ENCODE measurements around the gene DAD1. TPM values are rescaled to one million over a fixed set of nuclear protein-coding genes. Genes with fewer than 3 reads are reported as not detected.

DAD1 gene
- total RNA-seq, 5 donors from 2014 or later (not counting 1 experiment from before 2014, with no cell fraction given) = 80.9 to 127 (median 113) TPM

GRCh38 chr14:22561661-22562579 is 27.1 kb downstream of the DAD1 start:
- Histone ChIP-seq H3K4me3 (ENCODE audit: control insufficient read depth in 1 of 2, extremely low read depth in 1 of 2, low read length in 1 of 2) (peak overlapping the region; percentile 17 to 49), H3K27ac (ENCODE audit: low read length) (peak overlapping the region; percentile 99), H3K9me3 (no peaks in the 10 kb centered on the region), H3K4me1 (ENCODE audit: control insufficient read depth in 1 of 2, extremely low read depth in 1 of 2, insufficient read depth in 2 of 2, low read length in 2 of 2) (peaks cover 83 to 97% of the 10 kb centered on the region in 2 experiments), H3K27me3 (replicated peaks in 1 of 2; ENCODE audit: control insufficient read depth in 2 of 2, extremely low read depth in 1 of 2, insufficient read depth in 2 of 2, low read length in 1 of 2) (no peaks in the 10 kb centered on the region), H3K36me3 (ENCODE audit: control insufficient read depth in 2 of 2, extremely low read depth in 1 of 2, insufficient read depth in 1 of 2, low read length in 1 of 2) (no peaks in the 10 kb centered on the region)
- DNase-seq (peak in 34 of 35 experiments; percentile 59 to 91 (median 78)), ATAC-seq (replicated peaks in 1 of 4) (peak; percentile 62 to 73 (median 67))
- Mint-ChIP-seq H3K27me3 (no peaks in the 10 kb centered on the region), H3K4me1 (peaks cover 96 to 100% (median 98%) of the 10 kb centered on the region in 3 donors), H3K9me3 (no peaks in the 10 kb centered on the region), H3K4me3 (peak overlapping the region; percentile 46 to 65 (median 64)), H3K27ac (peak overlapping the region; percentile 98 to 99), H3K36me3 (peaks cover 18% of the 10 kb centered on the region)
- ChIA-PET CTCF (interaction anchor here (0.6 to 4.9 kb wide), 13 partner anchors 8 to 639 kb away, joined by 3 to 176 read pairs (median 3); partner anchors contain the start of genes ACIN1 (in 1 of the 2), C14orf119 (in 1 of the 2), DAD1 (in 1 of the 2) and RBM23 (in 1 of the 2)), POLR2A (interaction anchor here (0.6 to 1.1 kb wide), 5 partner anchors 8 to 38 kb away, joined by 3 to 4 read pairs (median 3); no protein-coding TSS in a partner anchor)
- WGBS (ENCODE audit: insufficient coverage) = 0% methylated on average over 2 of the region's 11 CpGs

DNA sequence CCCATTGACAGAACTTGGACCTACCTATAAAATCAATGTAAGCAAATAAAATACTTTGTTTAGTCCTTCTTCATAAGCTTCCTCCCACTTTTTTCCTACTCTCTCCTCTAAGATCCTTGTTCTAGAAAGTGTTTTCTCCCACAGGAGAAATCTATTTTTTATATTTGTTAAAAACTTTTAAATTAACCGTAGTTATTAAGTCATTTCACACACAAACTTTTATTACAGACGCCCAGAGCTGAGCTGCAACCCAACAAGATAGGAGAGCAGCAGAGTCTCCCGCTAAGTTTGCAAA is 27.7 kb downstream of the DAD1 start:
- Histone ChIP-seq H3K27ac (ENCODE audit: low read length) (peak overlapping the region; percentile 99), H3K36me3 (ENCODE audit: control insufficient read depth in 2 of 2, extremely low read depth in 1 of 2, insufficient read depth in 1 of 2, low read length in 1 of 2) (no peaks in the 10 kb centered on the region), H3K9me3 (no peaks in the 10 kb centered on the region), H3K4me1 (ENCODE audit: control insufficient read depth in 1 of 2, extremely low read depth in 1 of 2, insufficient read depth in 2 of 2, low read length in 2 of 2) (peaks cover 78 to 100% of the 10 kb centered on the region in 2 experiments), H3K4me3 (ENCODE audit: control insufficient read depth in 1 of 2, extremely low read depth in 1 of 2, low read length in 1 of 2) (peak overlapping the region in 1 of 2 donors; percentile 17), H3K27me3 (replicated peaks in 1 of 2; ENCODE audit: control insufficient read depth in 2 of 2, extremely low read depth in 1 of 2, insufficient read depth in 2 of 2, low read length in 1 of 2) (no peaks in the 10 kb centered on the region)
- H3K27ac Mint-ChIP-seq = peak overlapping the region; percentile 98 to 99
- DNase-seq (no peak), ATAC-seq (replicated peaks in 1 of 4) (no peak)
- peaks cover 93 to 100% (median 93%) of the 10 kb centered on the region in 3 donors for H3K4me1 Mint-ChIP-seq
- peaks cover 0 to under 1% of the 10 kb centered on the region in 2 donors for H3K27me3 Mint-ChIP-seq
- no CpG with 5 or more reads among the region's 3 CpGs for WGBS (ENCODE audit: insufficient coverage)
- ChIA-PET POLR2A (interaction anchor here (0.5 to 1.1 kb wide), 6 partner anchors 9 to 375 kb away, joined by 3 to 11 read pairs (median 4); no protein-coding TSS in a partner anchor), CTCF (interaction anchor here (0.8 to 4.9 kb wide), 9 partner anchors 8 to 647 kb away, joined by 3 to 176 read pairs (median 4); partner anchors contain the start of genes DAD1 (in 1 of the 2) and RBM23 (in 1 of the 2))
- H3K36me3 Mint-ChIP-seq = peaks cover 18% of the 10 kb centered on the region
- peak overlapping the region; percentile 46 to 65 (median 64) for H3K4me3 Mint-ChIP-seq
- H3K9me3 Mint-ChIP-seq = no peaks in the 10 kb centered on the region

DNA sequence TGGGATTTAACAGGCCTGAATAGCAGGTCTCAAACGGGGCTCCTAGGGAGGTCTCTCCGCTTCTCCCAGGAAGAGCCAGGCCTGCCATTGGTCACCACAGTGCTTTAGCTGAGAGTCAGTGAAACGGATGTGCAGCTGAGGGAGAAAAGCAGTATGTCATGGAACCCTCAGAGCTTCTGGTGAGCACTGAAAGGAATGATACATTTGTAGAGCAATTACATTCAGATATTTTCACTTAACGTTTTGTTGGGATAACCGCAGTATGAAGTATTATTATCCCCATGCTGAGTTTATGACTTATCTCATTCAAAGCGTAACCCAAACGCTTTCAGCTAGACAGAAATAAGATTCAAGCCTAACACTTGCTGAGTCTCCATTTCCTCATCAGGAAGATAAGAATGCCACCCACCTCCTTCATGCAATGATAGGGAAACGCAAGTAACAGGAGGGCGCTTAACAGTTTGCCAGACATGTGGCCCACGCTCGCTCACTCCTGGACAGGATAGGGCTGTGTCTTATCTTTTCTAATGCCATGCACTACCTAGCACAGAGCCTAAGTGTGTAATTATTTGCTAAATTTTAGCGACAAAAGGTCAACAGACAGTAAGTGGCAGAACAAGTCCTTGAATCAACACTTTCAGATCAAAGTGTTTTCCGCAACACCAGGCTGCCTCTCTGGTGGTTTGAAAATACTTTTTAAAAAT is 28.2 kb downstream of the DAD1 start:
- H3K27ac Mint-ChIP-seq = peak overlapping the region; percentile 98 to 99
- Histone ChIP-seq H3K27ac (ENCODE audit: low read length) (peak overlapping the region; percentile 99), H3K4me1 (ENCODE audit: control insufficient read depth in 1 of 2, extremely low read depth in 1 of 2, insufficient read depth in 2 of 2, low read length in 2 of 2) (peaks cover 78 to 100% of the 10 kb centered on the region in 2 experiments), H3K9me3 (no peaks in the 10 kb centered on the region), H3K36me3 (ENCODE audit: control insufficient read depth in 2 of 2, extremely low read depth in 1 of 2, insufficient read depth in 1 of 2, low read length in 1 of 2) (no peaks in the 10 kb centered on the region), H3K27me3 (replicated peaks in 1 of 2; ENCODE audit: control insufficient read depth in 2 of 2, extremely low read depth in 1 of 2, insufficient read depth in 2 of 2, low read length in 1 of 2) (no peaks in the 10 kb centered on the region), H3K4me3 (ENCODE audit: control insufficient read depth in 1 of 2, extremely low read depth in 1 of 2, low read length in 1 of 2) (no peak overlapping the region)
- peaks cover 15% of the 10 kb centered on the region for H3K36me3 Mint-ChIP-seq
- CTCF ChIA-PET = interaction anchor here (0.6 to 4.9 kb wide), 13 partner anchors 8 to 647 kb away, joined by 3 to 176 read pairs (median 4); partner anchors contain the start of genes DAD1 (in 1 of the 2) and RBM23 (in 1 of the 2)
- WGBS (ENCODE audit: insufficient coverage) = 14% methylated on average over 4 of the region's 13 CpGs
- peaks cover 92 to 100% (median 93%) of the 10 kb centered on the region in 3 donors for H3K4me1 Mint-ChIP-seq
- POLR2A ChIA-PET = interaction anchor here (0.5 to 1.1 kb wide), 7 partner anchors 9 to 375 kb away, joined by 3 to 11 read pairs (median 4); no protein-coding TSS in a partner anchor
- no peak for ATAC-seq (replicated peaks in 1 of 4)
- no peaks in the 10 kb centered on the region for H3K9me3 Mint-ChIP-seq
- peaks cover 0 to 2% of the 10 kb centered on the region in 2 donors for H3K27me3 Mint-ChIP-seq
- DNase-seq = peak in 2 of 35 experiments; percentile 28 to 55
- peak overlapping the region; percentile 36 to 64 (median 64) for H3K4me3 Mint-ChIP-seq

DNA sequence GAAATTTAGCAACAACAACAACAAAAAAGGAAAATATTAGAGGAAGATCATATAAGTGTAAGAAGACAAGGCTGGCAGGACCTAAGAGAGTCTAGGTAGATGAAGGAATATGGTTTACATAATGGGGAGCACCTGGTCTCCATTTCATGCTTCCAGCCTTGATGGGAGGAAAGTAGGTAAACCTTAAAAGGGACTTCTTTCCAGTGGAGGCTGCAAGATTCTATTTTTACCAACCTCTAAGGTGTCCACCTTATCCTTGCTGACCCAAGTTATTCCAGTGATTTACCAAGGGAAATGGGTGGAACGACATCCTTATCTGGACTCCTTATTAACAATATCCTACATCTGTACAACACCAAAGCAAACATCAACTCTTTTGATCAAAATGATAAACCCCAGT is 30.0 kb downstream of the DAD1 start:
- Histone ChIP-seq H3K4me1 (ENCODE audit: control insufficient read depth in 1 of 2, extremely low read depth in 1 of 2, insufficient read depth in 2 of 2, low read length in 2 of 2) (peaks cover 73 to 100% of the 10 kb centered on the region in 2 experiments), H3K4me3 (ENCODE audit: control insufficient read depth in 1 of 2, extremely low read depth in 1 of 2, low read length in 1 of 2) (no peak overlapping the region), H3K9me3 (no peaks in the 10 kb centered on the region), H3K36me3 (ENCODE audit: control insufficient read depth in 2 of 2, extremely low read depth in 1 of 2, insufficient read depth in 1 of 2, low read length in 1 of 2) (no peaks in the 10 kb centered on the region), H3K27ac (ENCODE audit: low read length) (peak overlapping the region; percentile 99), H3K27me3 (replicated peaks in 1 of 2; ENCODE audit: control insufficient read depth in 2 of 2, extremely low read depth in 1 of 2, insufficient read depth in 2 of 2, low read length in 1 of 2) (no peaks in the 10 kb centered on the region)
- ChIA-PET POLR2A (no interaction called here), CTCF (interaction anchor here (1.2 to 4.9 kb wide), 3 partner anchors 8 to 299 kb away, joined by 3 to 176 read pairs (median 4); no protein-coding TSS in a partner anchor)
- Mint-ChIP-seq H3K27ac (peak overlapping the region; percentile 98 to 99), H3K4me1 (peaks cover 91 to 96% (median 91%) of the 10 kb centered on the region in 3 donors), H3K9me3 (no peaks in the 10 kb centered on the region), H3K36me3 (peaks cover 2% of the 10 kb centered on the region), H3K27me3 (peaks cover 0 to 2% of the 10 kb centered on the region in 2 donors), H3K4me3 (peak overlapping the region; percentile 64 to 83 (median 64))
- WGBS (ENCODE audit: insufficient coverage) = no CpG with 5 or more reads among the region's 1 CpG
- ATAC-seq (replicated peaks in 1 of 4) (no peak), DNase-seq (no peak)

DNA sequence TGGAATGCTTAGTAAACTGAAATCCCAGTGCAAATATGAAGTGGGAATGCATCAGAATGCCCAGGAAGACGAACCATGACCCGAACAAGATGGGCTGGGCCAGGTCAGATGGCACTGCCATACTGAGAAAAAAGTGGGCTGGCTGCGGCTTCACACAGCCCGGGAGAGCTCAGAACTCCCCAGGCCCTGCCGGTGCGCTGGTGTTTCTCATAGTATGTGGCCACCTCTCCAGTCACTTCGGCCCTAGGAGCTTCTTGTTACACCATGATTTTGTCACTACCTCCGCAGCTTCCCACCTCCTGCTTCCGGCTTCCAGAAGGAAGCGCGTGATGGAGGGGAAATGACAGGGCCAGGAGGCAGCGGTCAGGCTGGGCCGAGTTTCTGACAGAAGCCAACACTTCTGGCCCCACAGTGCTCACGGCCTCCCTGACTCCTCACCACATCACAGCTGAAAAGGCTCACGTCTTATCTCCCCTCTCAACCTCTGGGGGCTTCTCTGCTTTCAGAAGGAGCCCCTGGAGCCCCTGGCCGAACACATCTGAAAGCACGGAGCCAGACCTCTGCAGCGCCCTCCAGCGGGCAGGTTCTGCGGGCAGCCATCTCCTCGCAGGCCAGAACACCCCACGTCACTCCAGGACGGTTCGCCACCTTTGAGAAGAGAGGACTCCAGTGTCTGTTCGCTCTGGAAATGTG is 30.7 kb downstream of the DAD1 start:
- ChIA-PET CTCF (interaction anchor here (0.8 to 4.9 kb wide), 8 partner anchors 9 to 580 kb away, joined by 3 to 176 read pairs (median 3); no protein-coding TSS in a partner anchor), POLR2A (interaction anchor here in 1 of 2 donors (0.5 to 0.7 kb wide), 3 partner anchors 12 to 39 kb away, joined by 3 to 5 read pairs (median 3); no protein-coding TSS in a partner anchor)

More for the DNA sequence above, 30.7 kb downstream of the DAD1 start:
- Mint-ChIP-seq H3K27me3 (peaks cover 0 to 2% of the 10 kb centered on the region in 2 donors), H3K36me3 (peaks cover 3% of the 10 kb centered on the region), H3K9me3 (no peaks in the 10 kb centered on the region), H3K27ac (peak overlapping the region; percentile 98 to 99), H3K4me3 (peak overlapping the region; percentile 64 to 83 (median 79)), H3K4me1 (peaks cover 89 to 96% (median 90%) of the 10 kb centered on the region in 3 donors)
- peaks cover 69 to 100% of the 10 kb centered on the region in 2 experiments for H3K4me1 ChIP-seq (ENCODE audit: control insufficient read depth in 1 of 2, extremely low read depth in 1 of 2, insufficient read depth in 2 of 2, low read length in 2 of 2)
- H3K4me3 ChIP-seq (ENCODE audit: control insufficient read depth in 1 of 2, extremely low read depth in 1 of 2, low read length in 1 of 2) = peak overlapping the region in 1 of 2 donors; percentile 36
- no peaks in the 10 kb centered on the region for H3K27me3 ChIP-seq (replicated peaks in 1 of 2; ENCODE audit: control insufficient read depth in 2 of 2, extremely low read depth in 1 of 2, insufficient read depth in 2 of 2, low read length in 1 of 2)
- ATAC-seq (replicated peaks in 1 of 4) (no peak), DNase-seq (peak in 18 of 35 experiments; percentile 38 to 81 (median 54))
- no peaks in the 10 kb centered on the region for H3K9me3 ChIP-seq
- H3K27ac ChIP-seq (ENCODE audit: low read length) = peak overlapping the region; percentile 99
- 15% methylated on average over 9 of the region's 25 CpGs for WGBS (ENCODE audit: insufficient coverage)
- H3K36me3 ChIP-seq (ENCODE audit: control insufficient read depth in 2 of 2, extremely low read depth in 1 of 2, insufficient read depth in 1 of 2, low read length in 1 of 2) = peaks cover 0 to 2% of the 10 kb centered on the region in 2 donors

Data from T-cell (primary cell).